ENCODE results near the gene HSBP1. TPM values are rescaled to one million over a fixed set of nuclear protein-coding genes. Genes with fewer than 3 reads are reported as not detected.

The HSBP1 gene
- total RNA-seq, 1 donor from 2014 or later, result 88.8 TPM

DNA sequence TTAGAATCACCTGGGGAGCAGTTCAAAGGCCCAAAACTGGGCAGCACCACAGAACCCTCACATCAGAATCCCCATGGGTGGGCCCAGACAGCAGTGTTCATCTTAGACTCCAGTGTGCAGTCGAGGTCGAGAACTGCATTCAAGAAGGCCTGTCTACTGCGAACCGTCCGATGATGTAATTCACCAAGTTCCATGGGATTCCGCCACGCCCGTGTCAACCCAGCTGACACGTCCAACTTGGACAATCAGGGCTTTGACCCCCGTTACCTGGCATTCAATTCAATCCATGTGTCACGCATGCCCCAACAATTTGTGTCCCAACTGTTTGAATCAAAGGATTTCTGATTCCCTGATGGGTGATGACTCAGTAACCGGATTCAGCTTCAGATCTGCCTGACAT, 9.2 kb downstream of the HSBP1 start:
- Mint-ChIP-seq H3K27me3 (ENCODE audit: low read depth) (peaks cover 5% of the 10 kb centered on the region), H3K4me3 (ENCODE audit: unreplicated experiment) (no peak overlapping the region), H3K9me3 (ENCODE audit: low read depth) (no peaks in the 10 kb centered on the region), H3K36me3 (ENCODE audit: low read depth) (peaks cover 6% of the 10 kb centered on the region), H3K27ac (ENCODE audit: unreplicated experiment) (no peak overlapping the region), H3K4me1 (ENCODE audit: low read depth) (peaks cover 12% of the 10 kb centered on the region)
- TF ChIP-seq, protein P1, sequence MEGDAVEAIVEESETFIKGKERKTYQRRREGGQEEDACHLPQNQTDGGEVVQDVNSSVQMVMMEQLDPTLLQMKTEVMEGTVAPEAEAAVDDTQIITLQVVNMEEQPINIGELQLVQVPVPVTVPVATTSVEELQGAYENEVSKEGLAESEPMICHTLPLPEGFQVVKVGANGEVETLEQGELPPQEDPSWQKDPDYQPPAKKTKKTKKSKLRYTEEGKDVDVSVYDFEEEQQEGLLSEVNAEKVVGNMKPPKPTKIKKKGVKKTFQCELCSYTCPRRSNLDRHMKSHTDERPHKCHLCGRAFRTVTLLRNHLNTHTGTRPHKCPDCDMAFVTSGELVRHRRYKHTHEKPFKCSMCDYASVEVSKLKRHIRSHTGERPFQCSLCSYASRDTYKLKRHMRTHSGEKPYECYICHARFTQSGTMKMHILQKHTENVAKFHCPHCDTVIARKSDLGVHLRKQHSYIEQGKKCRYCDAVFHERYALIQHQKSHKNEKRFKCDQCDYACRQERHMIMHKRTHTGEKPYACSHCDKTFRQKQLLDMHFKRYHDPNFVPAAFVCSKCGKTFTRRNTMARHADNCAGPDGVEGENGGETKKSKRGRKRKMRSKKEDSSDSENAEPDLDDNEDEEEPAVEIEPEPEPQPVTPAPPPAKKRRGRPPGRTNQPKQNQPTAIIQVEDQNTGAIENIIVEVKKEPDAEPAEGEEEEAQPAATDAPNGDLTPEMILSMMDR (IDR thresholded peaks at IDR 0.05), result no peak
- DNase-seq (ENCODE audit: low spot score), result no peak

DNA sequence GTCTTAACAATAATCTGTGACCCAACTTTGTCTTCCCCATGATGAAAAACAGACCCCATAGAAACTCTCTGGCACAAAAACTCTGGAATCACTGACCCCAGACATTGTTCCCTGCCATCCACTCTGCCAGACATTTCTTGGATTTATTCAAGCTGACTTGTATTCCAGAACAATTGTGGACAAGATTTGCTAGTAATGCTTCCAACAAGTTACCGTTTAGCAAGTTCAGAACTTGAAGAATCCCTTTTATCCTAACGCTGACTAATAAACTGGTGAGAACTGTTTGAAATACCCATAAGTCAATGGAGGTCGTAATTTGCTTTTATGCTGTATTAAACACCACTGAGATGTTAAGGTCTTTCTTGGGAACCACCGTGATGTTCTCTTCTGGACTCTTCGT, 10.5 kb downstream of the HSBP1 start:
- Mint-ChIP-seq H3K27me3 (ENCODE audit: low read depth) (peaks cover 10% of the 10 kb centered on the region), H3K4me1 (ENCODE audit: low read depth) (peaks cover 12% of the 10 kb centered on the region), H3K4me3 (ENCODE audit: unreplicated experiment) (no peak overlapping the region), H3K36me3 (ENCODE audit: low read depth) (no peaks in the 10 kb centered on the region), H3K9me3 (ENCODE audit: low read depth) (no peaks in the 10 kb centered on the region), H3K27ac (ENCODE audit: unreplicated experiment) (no peak overlapping the region)
- no peak for DNase-seq (ENCODE audit: low spot score)
- TF ChIP-seq, protein P1 (IDR thresholded peaks at IDR 0.05), result no peak

DNA sequence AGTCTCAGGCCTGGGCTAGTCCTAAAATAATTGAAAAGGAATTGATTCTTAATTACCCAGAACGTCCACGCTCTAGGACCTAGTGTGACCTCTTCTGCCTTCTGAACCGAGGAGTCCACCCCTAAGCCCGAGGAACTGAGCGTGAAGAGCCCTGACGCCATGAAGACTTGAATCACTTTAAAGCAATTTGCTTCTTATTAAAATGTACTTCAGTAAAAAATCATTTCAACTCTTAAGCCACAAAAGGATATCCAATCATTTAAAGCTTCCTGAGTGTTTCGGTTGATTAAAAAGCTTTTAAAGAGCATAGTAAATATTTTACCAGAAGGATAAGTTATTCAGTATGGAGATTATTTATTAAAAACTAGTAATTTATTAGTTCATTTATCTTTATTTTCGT, 11.6 kb downstream of the HSBP1 start:
- no peak overlapping the region for H3K4me3 Mint-ChIP-seq (ENCODE audit: unreplicated experiment)
- DNase-seq (ENCODE audit: low spot score), result no peak
- no peaks in the 10 kb centered on the region for H3K9me3 Mint-ChIP-seq (ENCODE audit: low read depth)
- TF ChIP-seq, protein P1 (IDR thresholded peaks at IDR 0.05), result no peak
- peaks cover 3% of the 10 kb centered on the region for H3K4me1 Mint-ChIP-seq (ENCODE audit: low read depth)
- H3K36me3 Mint-ChIP-seq (ENCODE audit: low read depth), result no peaks in the 10 kb centered on the region
- H3K27me3 Mint-ChIP-seq (ENCODE audit: low read depth), result peaks cover 10% of the 10 kb centered on the region
- no peak overlapping the region for H3K27ac Mint-ChIP-seq (ENCODE audit: unreplicated experiment)

DNA sequence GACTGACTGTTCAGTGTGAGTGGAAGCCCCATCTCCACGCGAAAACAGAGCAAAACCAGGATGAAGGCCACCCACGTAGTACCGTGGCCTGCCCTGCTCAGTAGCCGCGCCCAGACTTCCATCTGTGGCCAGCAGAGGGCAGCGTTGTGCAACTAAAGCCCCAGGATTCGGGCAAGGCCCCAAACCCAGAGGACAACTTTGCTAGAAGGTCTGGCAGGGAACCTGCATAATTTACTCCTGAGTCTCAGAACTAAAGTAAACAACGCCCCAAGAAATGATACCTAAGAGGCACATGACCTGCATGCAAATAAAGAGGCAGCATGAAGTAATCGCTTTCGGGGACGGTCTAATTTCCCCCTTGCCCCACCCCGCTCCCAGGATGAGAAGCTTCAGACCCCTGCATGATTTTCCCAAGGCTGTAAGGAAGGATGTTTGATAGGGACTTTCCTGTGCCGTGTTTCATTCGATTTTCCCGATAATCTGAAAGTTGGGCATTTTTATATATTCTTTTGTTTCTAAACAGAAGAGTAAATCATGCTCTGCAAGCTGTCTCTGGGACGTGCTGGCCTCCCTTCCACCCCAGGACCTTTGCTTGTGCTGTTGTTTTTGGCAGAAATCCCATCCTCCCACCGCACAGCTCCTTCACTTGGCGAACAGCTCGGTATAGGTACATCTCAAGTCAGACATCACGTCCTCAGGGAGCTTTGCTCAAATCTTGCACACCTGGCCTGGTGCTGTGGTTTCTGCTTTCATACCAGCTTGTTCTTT, 18.6 kb downstream of the HSBP1 start:
- no peak overlapping the region for H3K27ac Mint-ChIP-seq (ENCODE audit: unreplicated experiment)
- H3K36me3 Mint-ChIP-seq (ENCODE audit: low read depth), result no peaks in the 10 kb centered on the region
- DNase-seq (ENCODE audit: low spot score), result no peak
- peaks cover 6% of the 10 kb centered on the region for H3K27me3 Mint-ChIP-seq (ENCODE audit: low read depth)
- peaks cover 6% of the 10 kb centered on the region for H3K4me1 Mint-ChIP-seq (ENCODE audit: low read depth)
- TF ChIP-seq, protein P1 (IDR thresholded peaks at IDR 0.05), result peak; percentile 95
- H3K9me3 Mint-ChIP-seq (ENCODE audit: low read depth), result no peaks in the 10 kb centered on the region
- no peak overlapping the region for H3K4me3 Mint-ChIP-seq (ENCODE audit: unreplicated experiment)

DNA sequence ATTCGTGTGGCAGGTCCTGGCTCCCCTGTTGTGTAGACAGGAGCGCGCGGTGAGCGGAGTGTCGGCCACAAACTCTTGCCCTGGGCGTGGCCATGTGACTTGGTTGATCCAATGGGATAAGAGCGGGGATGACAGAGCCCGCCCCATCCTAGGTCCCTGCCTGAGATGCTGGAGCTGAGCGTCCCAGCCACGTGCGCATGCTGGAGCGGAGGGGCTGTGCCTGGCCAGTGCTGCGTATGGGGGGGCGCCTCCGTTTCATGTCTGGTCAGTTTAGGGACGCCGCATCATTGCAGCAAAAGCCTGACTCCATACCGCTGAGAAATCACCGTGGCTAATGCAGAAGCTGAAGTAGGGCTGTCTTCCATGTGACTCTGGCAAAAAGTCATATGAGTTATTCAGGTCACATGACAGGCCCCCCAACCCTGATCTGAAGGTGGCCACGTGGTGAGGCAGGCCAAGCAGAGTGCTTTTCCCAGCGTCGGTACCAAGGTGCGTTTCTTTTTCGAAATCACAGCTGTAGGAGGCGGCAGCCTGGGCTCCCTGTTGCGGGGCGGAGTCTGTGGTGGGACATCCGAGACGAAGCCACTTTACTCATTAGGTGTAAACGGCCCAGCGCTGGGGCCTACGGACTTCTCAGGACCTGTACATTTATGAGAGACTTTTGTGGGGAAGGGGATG, 22.5 kb downstream of the HSBP1 start:
- H3K27ac Mint-ChIP-seq (ENCODE audit: unreplicated experiment), result no peak overlapping the region
- DNase-seq (ENCODE audit: low spot score), result no peak
- H3K4me1 Mint-ChIP-seq (ENCODE audit: low read depth), result peaks cover 9% of the 10 kb centered on the region
- peaks cover 2% of the 10 kb centered on the region for H3K27me3 Mint-ChIP-seq (ENCODE audit: low read depth)
- TF ChIP-seq, protein P1 (IDR thresholded peaks at IDR 0.05), result no peak
- no peaks in the 10 kb centered on the region for H3K9me3 Mint-ChIP-seq (ENCODE audit: low read depth)
- no peak overlapping the region for H3K4me3 Mint-ChIP-seq (ENCODE audit: unreplicated experiment)
- no peaks in the 10 kb centered on the region for H3K36me3 Mint-ChIP-seq (ENCODE audit: low read depth)

Data from chondrocyte (in vitro differentiated cells).